HepG2 (cell line): ENCODE data around the gene BFSP1. TPM values are rescaled to one million over a fixed set of nuclear protein-coding genes. Genes with fewer than 3 reads are reported as not detected.

Source experiments
- CREB3 ChIP-seq: sonication (generic); formaldehyde crosslinking; IDR thresholded peaks from 2 replicates; pipeline ENCODE4 v1.5.0; 2020; ENCODE audit warnings: missing genetic modification reagents
- E2F5 ChIP-seq: sonication (generic); formaldehyde crosslinking; conservative IDR thresholded peaks from 2 replicates; pipeline ENCODE4 v1.4.0; 2020; ENCODE audit warnings: missing genetic modification reagents
- FOXJ3 ChIP-seq: sonication (generic); formaldehyde crosslinking; IDR thresholded peaks from 2 replicates; pipeline ENCODE4 v1.4.0; 2020; ENCODE audit warnings: missing genetic modification reagents, mild to moderate bottlenecking, borderline replicate concordance
- GATAD1 ChIP-seq: IDR thresholded peaks from 2 replicates; pipeline ENCODE4 v1.6.1; 2016; ENCODE audit warnings: missing genetic modification reagents, missing compliant biosample characterization
- JARID2 ChIP-seq: sonication (generic); formaldehyde crosslinking; IDR thresholded peaks from 2 replicates; pipeline ENCODE4 v1.8.1; 2023; ENCODE audit warnings: missing genetic modification reagents, inconsistent platforms; ENCODE audit not compliant: insufficient replicate concordance
- JUND ChIP-seq: sonication (generic); formaldehyde crosslinking; IDR thresholded peaks from 2 replicates; pipeline ENCODE4 v1.8.0; 2022; ENCODE audit warnings: mild to moderate bottlenecking, missing genetic modification reagents
- NFATC3 ChIP-seq: sonication (generic); formaldehyde crosslinking; IDR thresholded peaks from 2 replicates; pipeline ENCODE4 v1.5.1; 2020; ENCODE audit warnings: mild to moderate bottlenecking, missing genetic modification reagents
- NONO ChIP-seq, 2 experiments: fragments of 450-650 bp in 1 of 2; sonication (generic) in 1 of 2; formaldehyde crosslinking in 1 of 2; IDR thresholded peaks in 1 of 2; conservative IDR thresholded peaks in 1 of 2; 2 replicates each; pipeline versions ENCODE4 v1.6.1 to v1.8.0; 2017 to 2022; ENCODE audit warnings: mild to moderate bottlenecking in 1 of 2, missing genetic modification reagents in 1 of 2, moderate library complexity in 1 of 2
- NR2F6 ChIP-seq, 2 experiments: IDR thresholded peaks; 2 replicates each; pipeline ENCODE4 v1.6.1; 2016; ENCODE audit warnings: antibody characterized with exemption in 1 of 2, mild to moderate bottlenecking in 1 of 2
- POLR2G ChIP-seq: fragments of 200-400 bp; formaldehyde crosslinking; IDR thresholded peaks from 2 replicates; pipeline ENCODE4 v1.6.1; 2018; ENCODE audit warnings: mild to moderate bottlenecking, low read depth, low read length, moderate library complexity
- ZFYVE20 ChIP-seq: sonication (generic); formaldehyde crosslinking; IDR thresholded peaks from 2 replicates; pipeline ENCODE4 v1.8.0; 2023; ENCODE audit warnings: low read depth, mild to moderate bottlenecking, moderate library complexity, missing genetic modification reagents, borderline replicate concordance
- ZNF230 ChIP-seq: sonication (generic); formaldehyde crosslinking; IDR thresholded peaks from 2 replicates; pipeline ENCODE4 v1.4.0; 2020; ENCODE audit warnings: mild to moderate bottlenecking, missing genetic modification reagents
- ZNF33B ChIP-seq: sonication (generic); formaldehyde crosslinking; IDR thresholded peaks from 2 replicates; pipeline ENCODE4 v1.5.1; 2020; ENCODE audit warnings: mild to moderate bottlenecking, missing genetic modification reagents
- ZNF354B ChIP-seq: sonication (generic); formaldehyde crosslinking; IDR thresholded peaks from 2 replicates; pipeline ENCODE4 v1.8.0; 2022; ENCODE audit warnings: mild to moderate bottlenecking, missing genetic modification reagents
- ZNF501 ChIP-seq: sonication (generic); formaldehyde crosslinking; IDR thresholded peaks from 2 replicates; pipeline ENCODE4 v1.5.1; 2020; ENCODE audit warnings: mild to moderate bottlenecking, moderate library complexity, missing genetic modification reagents
- ZNF619 ChIP-seq: sonication (generic); formaldehyde crosslinking; IDR thresholded peaks from 2 replicates; pipeline ENCODE4 v1.4.0; 2020; ENCODE audit warnings: mild to moderate bottlenecking, missing genetic modification reagents
- ZNF737 ChIP-seq: sonication (generic); formaldehyde crosslinking; IDR thresholded peaks from 2 replicates; pipeline ENCODE4 v1.5.0; 2020; ENCODE audit warnings: missing genetic modification reagents, mild to moderate bottlenecking, borderline replicate concordance
- ZNF891 ChIP-seq: sonication (generic); formaldehyde crosslinking; IDR thresholded peaks from 2 replicates; pipeline ENCODE4 v1.5.0; 2020; ENCODE audit warnings: mild to moderate bottlenecking, missing genetic modification reagents
- polyA plus RNA-seq, 8 experiments: library from polyadenylated mRNA; depleted of rRNA in 3 of 8; stranded (reverse) in 7 of 8; unstranded in 1 of 8; fragments of >200 nt; fragmentation: Illumina TruSeq in 4 of 8; extraction: Trizol in 4 of 8; gene quantifications; 2 replicates each; pipeline versions ENCODE4 v1.2.1 to v1.2.3, GENCODE V29; 2011 to 2016; ENCODE audit warnings: low read depth in 4 of 8, missing spikeins in 1 of 8, mixed read lengths in 1 of 8; ENCODE audit not compliant: insufficient read depth in 1 of 8
- total RNA-seq, 5 experiments: library from RNA; depleted of rRNA; stranded (reverse); fragments of >200 nt; fragmentation: Illumina TruSeq; extraction: Trizol; gene quantifications; 2 replicates each; pipeline ENCODE4 v1.2.3, GENCODE V29; 2016; ENCODE audit warnings: low read depth in 1 of 5
- TF ChIP-seq, protein P1 (sequence below): sonication (generic); formaldehyde crosslinking; conservative IDR thresholded peaks from 2 replicates; pipeline ENCODE4 v1.4.0; 2020; ENCODE audit warnings: mild to moderate bottlenecking, missing genetic modification reagents, moderate library complexity
- TF ChIP-seq, protein P2 (sequence below): sonication (generic); formaldehyde crosslinking; IDR thresholded peaks from 2 replicates; pipeline ENCODE4 v1.9.0; 2021; ENCODE audit warnings: missing genetic modification reagents, mild to moderate bottlenecking, borderline replicate concordance

Gene BFSP1
- total and polyA plus RNA-seq, 2 of the 13 experiments (the other 11 are each of a cell fraction or from before 2014, with no cell fraction given) = 0.22 to 0.26 TPM

DNA sequence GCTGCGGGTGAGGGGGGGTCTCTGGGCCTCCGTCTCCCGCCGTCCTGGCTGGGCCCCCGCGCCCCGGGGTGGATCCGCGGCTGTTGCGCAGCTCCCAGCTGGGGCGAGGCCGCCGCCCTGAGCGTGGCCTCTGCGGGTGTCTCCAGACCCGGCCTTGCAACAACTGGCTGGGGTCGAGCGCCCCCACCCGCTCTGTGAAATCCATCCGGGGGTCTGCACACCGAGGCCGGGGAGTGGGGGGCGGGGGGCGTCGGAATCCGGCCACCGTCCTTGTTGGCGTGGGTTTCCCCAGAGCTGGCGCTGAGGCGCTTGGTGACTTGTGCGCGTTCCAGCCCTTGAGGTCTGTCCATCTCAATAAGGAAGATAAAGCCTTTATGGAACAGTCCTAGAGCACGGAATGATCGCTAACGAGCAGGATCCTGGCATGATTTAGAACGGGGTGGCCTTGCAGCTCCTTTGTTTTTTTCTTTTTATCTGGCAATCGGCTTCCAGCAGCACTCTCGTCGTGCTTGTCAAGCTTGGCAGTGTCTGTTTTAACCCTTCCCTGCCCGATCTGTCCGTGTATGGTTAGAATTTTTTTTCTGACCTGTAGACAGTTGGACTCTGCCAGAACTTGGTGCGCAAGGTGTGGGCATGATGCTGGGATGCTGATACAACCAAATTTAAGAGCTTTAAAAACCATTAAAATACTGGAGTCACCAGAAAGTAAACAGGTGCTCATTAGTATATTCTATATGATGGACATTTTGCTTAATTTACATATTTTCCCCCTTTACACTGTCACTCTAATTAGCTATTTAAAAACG lies 39.4 kb upstream of the BFSP1 start (continued):
- TF ChIP-seq, protein P1, sequence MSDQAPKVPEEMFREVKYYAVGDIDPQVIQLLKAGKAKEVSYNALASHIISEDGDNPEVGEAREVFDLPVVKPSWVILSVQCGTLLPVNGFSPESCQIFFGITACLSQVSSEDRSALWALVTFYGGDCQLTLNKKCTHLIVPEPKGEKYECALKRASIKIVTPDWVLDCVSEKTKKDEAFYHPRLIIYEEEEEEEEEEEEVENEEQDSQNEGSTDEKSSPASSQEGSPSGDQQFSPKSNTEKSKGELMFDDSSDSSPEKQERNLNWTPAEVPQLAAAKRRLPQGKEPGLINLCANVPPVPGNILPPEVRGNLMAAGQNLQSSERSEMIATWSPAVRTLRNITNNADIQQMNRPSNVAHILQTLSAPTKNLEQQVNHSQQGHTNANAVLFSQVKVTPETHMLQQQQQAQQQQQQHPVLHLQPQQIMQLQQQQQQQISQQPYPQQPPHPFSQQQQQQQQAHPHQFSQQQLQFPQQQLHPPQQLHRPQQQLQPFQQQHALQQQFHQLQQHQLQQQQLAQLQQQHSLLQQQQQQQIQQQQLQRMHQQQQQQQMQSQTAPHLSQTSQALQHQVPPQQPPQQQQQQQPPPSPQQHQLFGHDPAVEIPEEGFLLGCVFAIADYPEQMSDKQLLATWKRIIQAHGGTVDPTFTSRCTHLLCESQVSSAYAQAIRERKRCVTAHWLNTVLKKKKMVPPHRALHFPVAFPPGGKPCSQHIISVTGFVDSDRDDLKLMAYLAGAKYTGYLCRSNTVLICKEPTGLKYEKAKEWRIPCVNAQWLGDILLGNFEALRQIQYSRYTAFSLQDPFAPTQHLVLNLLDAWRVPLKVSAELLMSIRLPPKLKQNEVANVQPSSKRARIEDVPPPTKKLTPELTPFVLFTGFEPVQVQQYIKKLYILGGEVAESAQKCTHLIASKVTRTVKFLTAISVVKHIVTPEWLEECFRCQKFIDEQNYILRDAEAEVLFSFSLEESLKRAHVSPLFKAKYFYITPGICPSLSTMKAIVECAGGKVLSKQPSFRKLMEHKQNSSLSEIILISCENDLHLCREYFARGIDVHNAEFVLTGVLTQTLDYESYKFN = peak; percentile 29; the same call in 1 of the 2 replicates
- TF ChIP-seq ZNF33B (no peak), ZNF891 (CRISPR knock-in tag) (no peak; the same call in 1 of the 2 replicates), JARID2 (CRISPR knock-in tag) (no peak), NR2F6 (IDR thresholded peaks at IDR 0.05) (no peak), NR2F6 (CRISPR knock-in tag; IDR thresholded peaks at IDR 0.05) (no peak), ZNF619 (CRISPR knock-in tag) (peak; percentile 15; the same call in 1 of the 2 replicates), ZNF354B (CRISPR knock-in tag) (no peak), NFATC3 (CRISPR knock-in tag) (no peak), ZNF737 (CRISPR knock-in tag) (no peak; the same call in 1 of the 2 replicates), ZFYVE20 (CRISPR knock-in tag) (no peak), POLR2G (no peak), E2F5 (CRISPR knock-in tag) (no peak), ZNF501 (CRISPR knock-in tag) (peak; percentile 79; the same call in 1 of the 2 replicates), GATAD1 (CRISPR knock-in tag) (no peak), JUND (CRISPR knock-in tag) (no peak), NONO (IDR thresholded peaks at IDR 0.05) (no peak), NONO (CRISPR knock-in tag; conservative IDR thresholded peaks at IDR 0.05) (no peak), FOXJ3 (no peak), ZNF230 (CRISPR knock-in tag) (no peak), CREB3 (no peak)
- TF ChIP-seq, protein P2, sequence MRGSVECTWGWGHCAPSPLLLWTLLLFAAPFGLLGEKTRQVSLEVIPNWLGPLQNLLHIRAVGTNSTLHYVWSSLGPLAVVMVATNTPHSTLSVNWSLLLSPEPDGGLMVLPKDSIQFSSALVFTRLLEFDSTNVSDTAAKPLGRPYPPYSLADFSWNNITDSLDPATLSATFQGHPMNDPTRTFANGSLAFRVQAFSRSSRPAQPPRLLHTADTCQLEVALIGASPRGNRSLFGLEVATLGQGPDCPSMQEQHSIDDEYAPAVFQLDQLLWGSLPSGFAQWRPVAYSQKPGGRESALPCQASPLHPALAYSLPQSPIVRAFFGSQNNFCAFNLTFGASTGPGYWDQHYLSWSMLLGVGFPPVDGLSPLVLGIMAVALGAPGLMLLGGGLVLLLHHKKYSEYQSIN (CRISPR knock-in tag) = no peak
